NCI-H1105 treated with DMSO at 0.1 percent for 48 hours (cell line): ENCODE measurements around the gene FNDC1.

Experiments used
- DNase-seq: peaks from one replicate; lab custom pipeline; 2025; lab: John Stamatoyannopoulos, UW

Gene FNDC1

DNA sequence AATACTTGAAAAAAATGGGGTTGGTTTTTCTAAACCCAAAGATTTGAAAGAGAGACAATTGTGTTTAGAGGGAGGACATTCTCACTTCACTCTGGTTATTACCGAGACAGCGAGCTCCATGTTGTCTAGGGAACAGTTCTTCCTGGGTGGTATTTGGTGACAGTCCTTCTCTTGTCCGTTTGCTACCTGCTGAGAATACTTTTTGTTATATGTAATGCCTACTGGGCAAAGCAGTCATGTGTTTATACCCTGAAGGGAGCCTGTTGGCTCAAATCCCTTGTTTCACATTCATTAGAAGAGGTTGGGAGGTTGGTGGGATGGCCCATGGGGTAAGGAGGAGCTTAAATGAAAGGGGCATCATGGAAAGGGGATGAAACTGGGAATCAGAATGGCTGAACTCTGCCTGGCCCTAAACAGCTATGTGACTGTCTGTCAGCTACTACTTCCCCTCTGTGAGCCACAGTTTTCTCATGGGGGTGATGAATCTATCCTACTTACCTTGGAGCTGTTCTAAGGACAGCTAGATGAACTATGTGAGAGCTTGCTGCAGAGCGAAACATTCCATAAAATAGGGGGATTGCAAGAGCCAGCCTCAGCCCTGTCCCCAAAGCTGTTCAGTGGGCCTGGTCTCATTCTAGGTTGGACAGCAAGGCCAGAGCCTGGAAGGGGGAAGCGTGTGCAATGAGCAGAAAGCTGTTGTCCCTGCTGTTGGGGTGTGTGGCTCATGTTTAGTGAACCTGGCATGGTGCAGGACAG lies 43.5 kb downstream of the FNDC1 start:
- no peak for DNase-seq

DNA sequence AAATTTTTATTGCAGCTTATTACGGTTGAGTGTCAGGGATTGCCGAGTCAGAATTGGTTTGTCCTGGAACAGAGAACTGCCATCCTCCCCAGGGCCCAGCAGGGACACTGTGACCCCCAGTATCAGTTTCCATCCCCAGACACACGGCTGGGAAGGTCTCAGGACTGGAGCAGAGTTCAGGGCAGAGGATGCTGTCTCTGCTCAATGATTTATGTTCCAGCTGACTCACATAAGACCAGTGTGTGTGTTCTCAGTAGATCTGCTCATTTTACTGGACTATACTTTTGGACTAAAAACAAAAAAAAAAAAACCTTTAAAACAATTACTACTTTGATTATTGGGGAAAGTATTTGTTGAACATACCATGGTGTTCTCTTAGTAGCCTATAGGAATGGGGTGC lies 44.2 kb downstream of the FNDC1 start:
- DNase-seq: no peak

DNA sequence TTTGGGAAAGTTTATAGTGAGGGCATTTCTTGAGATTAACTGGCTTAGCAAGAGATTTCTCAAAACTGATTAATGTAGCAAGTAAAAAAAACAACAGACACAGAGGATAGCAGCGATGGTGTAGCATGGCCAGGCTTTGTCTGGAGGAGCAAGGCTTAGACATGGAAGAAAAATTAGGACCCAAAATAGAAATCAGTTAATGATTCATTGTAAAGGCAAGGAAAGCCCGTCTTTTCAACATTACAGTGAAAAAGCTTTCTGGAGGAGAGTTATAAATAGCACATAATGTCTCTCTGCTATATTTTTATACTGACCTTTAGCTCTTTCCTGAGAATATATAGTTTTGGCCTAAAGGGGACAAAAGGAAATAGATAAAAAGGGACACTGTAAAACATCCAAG lies 45.1 kb downstream of the FNDC1 start:
- no peak for DNase-seq

DNA sequence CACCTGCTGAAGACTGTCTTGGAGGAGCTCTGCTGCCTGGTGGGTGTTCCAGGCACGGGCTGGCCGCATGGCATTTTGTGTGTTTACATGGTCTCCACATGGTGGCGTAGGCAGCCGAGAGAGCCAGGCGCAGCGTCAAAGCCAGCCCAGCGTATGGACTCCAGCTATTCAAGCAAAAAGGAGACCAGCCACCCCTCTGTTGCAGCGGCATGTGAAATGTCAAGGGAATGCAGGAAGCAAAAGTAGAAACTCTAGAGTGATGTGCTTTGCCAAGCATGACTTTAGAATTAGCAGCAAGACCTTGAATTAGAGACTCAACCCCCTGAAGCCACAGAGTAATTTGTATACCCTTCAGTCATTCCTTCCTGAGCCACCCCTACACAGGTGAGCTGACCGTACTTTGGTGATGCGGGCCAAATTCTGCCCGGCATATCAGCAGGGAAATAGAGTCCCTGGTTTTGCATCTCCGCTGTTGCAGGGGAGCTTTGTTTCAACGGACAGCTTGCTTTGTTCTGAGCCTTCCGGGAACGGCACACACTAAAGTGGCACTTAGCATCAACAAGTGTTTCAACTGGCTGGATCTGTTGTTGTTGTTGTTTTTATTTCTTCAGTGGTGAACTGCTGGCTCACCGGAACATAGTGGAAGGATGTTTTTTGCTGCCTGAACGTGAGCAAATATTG lies 48.5 kb downstream of the FNDC1 start:
- peak; percentile 47 for DNase-seq

DNA sequence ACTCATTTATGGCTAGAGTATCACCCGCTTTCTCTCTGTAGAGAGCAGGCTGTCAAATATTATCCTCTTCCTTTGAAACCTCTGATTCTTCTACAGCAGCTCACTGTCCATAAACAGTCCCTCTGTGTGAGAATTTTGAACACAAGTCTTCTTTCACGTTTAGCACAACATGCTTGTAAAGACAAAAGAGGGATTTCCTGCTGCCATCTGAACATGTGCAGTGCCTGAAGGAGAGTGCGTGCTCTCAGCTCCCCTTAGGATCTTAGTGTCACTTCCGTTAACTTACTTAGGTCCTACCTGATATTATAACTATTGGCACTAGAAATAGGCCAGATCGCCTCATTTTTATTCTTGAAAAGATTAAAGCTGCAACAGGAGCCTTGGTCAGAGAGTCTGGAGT lies 50.9 kb downstream of the FNDC1 start:
- DNase-seq: no peak

DNA sequence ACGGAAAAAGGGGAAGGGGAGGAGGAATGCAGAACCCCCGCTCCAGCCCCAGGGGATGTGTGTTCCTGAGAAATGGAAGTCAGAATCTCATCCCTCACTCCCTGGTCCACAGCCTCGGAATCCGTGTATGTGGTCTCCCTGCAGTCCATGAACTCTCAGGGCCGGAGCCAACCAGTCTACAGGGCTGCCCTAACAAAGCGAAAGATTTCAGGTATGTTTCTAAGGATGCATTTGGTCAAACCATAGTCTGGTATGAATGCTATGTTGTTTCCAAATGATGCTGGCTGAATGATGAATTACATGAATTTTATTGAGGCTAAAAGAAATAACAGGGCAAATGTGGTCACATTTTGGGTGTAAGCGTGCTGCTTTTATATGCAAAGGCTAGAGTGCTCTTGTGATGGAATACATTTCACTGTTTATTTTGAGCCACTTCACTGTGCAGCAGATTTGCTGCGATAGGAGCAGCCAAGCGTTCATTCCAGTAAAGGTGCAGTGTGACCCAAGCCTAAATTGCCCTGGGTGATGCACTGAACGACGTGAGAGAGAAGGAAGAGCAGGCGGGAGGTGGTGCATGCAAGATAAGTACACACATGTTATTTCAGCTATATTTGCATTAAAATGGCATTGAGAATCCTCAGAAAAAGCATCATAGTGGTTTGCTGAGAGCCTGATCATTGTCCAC lies 52.4 kb downstream of the FNDC1 start:
- DNase-seq: no peak

DNA sequence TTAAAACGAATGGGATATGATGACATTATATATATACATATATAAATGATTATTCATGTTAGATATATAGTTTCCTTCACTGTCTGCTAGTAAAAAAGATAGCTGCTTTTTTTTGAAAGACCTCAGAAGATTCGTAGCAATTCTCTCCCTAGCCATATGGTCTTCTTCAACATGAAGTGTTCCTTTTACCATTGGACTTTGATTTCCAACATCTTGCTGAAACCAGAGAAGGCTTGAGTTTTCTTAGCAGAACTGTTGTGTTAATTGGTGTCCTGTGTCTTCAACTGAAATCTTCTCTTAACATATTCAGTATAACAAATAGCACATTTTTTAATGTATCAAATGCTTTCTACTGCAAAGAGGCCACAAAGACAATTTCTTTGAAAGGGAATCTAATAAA lies 55.3 kb downstream of the FNDC1 start:
- DNase-seq: no peak

DNA sequence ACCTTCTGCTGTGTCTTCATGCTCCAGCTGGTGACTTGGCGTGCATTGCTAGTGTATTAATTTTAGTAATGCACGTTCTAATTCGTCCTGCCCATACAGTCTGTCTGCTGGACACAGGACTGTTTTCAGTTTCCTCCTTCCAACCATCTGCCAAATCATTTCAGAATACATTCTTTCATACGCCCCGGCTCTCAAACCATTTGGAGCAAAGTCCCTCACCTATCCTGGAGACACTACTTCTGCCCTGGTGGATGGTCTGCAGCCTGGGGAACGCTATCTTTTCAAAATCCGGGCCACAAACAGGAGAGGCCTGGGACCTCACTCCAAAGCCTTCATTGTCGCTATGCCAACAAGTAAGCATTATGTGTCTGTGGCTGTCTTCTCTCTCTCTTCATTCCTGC lies 60.5 kb downstream of the FNDC1 start:
- no peak for DNase-seq

DNA sequence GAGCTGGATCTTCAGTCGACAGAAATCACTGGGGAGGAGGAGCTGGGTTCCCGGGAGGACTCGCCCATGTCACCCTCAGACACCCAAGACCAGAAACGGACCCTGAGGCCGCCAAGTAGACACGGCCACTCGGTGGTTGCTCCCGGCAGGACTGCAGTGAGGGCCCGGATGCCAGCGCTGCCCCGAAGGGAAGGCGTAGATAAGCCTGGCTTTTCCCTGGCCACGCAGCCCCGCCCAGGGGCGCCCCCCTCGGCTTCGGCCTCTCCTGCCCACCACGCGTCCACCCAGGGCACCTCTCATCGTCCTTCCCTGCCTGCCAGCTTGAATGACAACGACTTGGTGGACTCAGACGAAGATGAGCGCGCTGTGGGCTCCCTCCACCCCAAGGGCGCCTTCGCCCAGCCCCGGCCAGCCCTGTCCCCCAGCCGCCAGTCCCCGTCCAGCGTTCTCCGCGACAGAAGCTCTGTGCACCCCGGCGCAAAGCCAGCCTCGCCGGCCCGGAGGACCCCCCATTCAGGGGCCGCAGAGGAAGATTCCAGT lies 63.0 kb downstream of the FNDC1 start:
- DNase-seq: no peak

DNA sequence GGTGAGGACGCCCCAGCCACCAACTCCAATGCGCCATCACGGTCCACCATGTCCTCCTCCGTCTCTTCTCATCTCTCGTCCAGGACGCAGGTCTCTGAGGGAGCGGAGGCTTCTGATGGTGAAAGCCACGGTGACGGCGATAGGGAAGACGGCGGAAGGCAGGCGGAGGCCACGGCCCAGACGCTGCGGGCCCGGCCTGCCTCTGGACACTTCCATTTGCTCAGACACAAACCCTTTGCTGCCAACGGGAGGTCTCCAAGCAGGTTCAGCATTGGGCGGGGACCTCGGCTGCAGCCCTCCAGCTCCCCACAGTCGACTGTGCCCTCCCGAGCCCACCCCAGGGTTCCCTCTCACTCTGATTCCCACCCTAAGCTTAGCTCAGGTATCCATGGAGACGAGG lies 63.6 kb downstream of the FNDC1 start:
- DNase-seq: no peak

DNA sequence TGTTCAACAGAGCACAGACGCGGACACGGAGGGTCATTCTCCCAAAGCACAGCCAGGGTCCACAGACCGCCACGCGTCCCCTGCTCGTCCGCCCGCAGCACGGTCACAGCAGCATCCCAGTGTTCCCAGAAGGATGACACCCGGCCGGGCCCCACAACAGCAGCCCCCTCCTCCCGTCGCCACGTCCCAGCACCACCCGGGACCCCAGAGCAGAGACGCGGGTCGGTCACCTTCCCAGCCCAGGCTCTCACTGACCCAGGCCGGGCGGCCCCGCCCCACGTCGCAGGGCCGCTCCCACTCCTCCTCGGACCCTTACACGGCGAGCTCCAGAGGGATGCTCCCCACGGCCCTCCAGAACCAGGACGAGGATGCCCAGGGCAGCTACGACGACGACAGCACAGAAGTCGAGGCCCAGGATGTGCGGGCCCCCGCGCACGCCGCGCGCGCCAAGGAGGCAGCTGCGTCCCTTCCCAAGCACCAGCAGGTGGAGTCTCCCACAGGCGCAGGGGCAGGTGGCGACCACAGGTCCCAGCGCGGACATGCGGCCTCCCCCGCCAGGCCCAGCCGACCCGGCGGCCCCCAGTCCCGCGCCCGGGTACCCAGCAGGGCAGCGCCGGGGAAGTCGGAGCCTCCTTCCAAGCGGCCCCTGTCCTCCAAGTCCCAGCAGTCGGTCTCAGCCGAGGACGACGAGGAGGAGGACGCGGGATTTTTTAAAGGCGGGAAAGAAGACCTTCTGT lies 64.3 kb downstream of the FNDC1 start:
- DNase-seq: no peak

DNA sequence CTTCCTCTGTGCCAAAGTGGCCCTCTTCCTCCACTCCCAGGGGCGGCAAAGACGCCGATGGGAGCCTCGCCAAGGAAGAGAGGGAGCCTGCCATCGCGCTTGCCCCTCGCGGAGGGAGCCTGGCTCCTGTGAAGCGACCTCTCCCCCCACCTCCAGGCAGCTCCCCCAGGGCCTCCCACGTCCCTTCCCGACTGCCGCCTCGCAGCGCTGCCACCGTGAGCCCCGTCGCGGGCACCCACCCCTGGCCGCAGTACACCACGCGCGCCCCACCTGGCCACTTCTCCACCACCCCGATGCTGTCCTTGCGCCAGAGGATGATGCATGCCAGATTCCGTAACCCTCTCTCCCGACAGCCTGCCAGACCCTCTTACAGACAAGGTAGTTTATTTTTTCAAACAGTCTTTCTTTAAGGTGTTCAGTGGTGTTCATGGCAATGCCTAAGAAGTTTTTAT lies 64.9 kb downstream of the FNDC1 start:
- no peak for DNase-seq

DNA sequence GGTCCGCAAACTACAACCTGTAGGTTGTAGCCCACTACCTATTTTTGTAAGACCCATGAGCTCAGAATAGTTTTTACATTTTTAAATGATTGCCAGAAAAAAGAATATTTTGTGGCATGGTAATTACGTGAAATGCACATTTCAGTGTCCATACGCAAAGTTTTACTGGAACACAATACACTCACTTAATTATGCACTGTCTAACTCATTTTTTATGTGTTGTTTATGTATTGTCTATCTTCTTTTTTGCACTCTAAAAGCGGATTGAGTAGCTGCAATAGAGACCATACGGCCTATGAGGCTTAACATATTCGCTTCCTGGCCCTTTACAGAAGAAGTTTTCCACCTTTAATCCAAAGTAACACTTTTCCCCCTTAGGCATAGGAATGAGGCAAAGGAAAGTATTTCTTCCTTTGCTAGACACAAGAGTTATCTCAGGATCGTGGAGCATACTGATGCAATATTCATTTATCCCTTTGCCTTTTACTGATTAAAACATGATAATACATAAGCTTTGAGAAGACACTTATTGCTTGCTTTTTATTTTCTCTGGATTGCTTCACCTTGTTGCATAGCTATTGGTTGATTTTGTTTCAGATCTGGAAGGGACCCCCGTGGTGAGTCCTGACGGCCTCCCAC lies 69.8 kb downstream of the FNDC1 start:
- no peak for DNase-seq

DNA sequence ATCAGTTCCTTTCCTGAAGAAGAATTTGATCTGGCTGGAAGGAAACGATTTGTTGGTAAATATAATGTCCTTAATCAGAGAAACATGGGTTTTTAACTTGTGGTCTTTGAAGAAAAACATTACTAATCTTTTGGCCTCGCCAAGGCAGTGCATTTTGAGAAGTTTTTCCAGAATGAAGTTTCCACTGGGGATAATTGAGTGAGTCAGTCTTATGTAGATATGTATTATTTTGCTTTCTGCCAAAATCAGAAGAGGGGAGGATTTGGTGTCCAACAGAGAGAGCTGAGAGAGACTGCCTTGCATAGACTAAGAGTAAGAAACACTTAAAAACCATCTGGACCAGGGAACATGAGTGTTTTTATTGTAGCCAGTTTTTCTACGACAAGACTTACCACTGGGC lies 79.9 kb downstream of the FNDC1 start:
- DNase-seq: no peak

DNA sequence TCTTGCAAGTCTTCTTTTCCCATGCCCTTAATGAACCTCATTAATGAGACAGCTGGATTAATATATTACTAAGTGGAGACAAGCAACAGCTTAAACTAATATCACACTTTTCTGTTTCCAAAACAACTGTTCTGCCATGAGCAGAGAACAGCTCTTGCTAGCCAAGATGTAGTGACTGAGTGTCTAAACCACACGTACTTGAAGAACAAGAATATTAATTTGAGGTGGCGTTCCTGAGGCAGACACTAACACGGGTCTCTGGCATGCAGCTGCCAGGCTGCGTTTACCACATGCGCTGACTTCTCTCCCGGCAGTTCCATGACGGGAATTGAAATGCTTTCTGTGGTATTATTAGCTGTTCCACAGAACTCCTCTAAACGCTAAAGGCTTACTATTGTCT lies 80.6 kb downstream of the FNDC1 start:
- no peak for DNase-seq

DNA sequence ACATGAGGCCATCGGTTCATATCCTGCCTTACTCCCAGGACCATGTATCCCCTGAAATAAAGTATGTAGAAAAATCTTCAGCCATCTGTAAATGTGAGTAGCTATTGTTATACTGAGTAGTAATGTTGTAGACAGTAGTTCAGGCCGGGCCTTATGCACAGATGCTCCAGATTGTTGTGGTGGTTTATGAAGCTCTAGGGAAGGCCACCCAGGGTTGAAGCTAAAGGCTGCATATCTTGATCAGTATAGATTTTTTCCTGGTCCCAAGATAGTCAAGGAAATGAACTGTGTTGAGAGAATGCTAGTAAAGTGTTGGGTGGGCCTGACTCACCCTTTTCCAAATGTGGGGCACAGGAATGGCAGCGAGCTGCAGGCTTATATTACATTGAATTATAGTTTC lies 81.4 kb downstream of the FNDC1 start:
- no peak for DNase-seq

DNA sequence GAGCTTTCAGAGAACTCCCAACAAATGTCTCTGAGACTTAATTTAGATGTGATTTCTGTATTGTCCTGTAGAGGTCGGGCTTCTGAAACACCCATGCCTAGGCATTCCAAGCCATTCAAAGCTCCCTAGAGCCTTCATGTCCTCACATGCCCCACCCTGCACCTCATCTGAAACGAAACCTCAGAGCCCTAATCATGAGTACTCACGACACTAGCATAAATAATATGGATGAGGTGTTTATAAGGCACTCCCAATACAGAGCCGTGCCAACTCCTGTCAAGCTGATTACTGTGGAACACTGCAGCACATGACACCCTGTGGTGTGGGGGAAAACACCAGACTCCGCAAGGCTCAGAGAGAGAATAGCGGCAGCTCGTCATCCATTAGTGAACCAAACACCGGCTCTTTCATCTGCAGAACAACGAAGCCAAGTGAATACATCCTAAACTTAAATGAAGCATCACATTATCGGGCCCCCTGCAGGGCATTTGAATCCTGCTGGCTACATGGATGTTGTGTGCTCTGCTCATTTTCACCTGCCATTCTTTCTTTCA lies 83.8 kb downstream of the FNDC1 start:
- peak; percentile 99 for DNase-seq

DNA sequence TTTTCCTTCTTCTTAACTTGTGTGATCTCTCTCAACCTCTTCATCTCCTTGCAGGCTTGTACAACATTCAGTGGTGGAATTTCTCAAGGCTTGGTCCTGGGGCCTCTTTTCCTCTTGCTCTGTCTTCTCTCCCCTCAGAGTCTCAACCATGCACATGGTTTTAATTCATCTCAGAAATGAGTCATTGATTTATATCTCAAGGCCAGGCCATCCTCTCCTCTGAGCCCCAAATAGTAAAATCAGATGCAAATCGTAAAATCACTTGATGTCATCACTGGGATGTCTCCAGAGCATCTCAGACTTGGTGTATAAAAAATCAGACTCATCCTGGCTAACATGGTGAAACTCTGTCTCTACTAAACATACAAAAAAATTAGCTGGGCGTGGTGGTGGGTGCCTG lies 85.0 kb downstream of the FNDC1 start:
- no peak for DNase-seq

DNA sequence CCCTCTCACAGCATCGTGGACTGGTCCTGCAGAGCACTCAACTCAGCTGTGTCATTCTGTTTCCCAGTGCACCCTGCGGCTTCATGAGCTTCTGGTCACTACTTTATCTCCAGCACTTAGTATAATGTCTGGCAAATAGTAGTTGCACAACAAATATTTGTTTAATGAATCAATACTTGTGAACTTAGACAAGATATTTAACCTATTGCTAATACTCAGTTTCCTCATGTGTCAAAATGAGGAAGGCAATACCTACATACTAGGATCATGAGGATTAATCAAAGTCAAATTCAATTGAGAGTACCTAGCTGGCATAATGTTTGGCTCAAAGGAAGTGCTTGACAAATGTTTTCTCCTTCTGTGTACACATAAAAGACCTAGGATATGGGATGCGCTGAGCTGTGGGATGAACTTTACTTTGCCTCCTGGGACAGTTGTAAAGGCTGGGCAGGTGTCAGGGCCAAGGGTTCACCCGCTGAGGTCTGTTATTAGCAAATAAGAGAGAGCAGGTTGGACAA lies 86.3 kb downstream of the FNDC1 start:
- no peak for DNase-seq

DNA sequence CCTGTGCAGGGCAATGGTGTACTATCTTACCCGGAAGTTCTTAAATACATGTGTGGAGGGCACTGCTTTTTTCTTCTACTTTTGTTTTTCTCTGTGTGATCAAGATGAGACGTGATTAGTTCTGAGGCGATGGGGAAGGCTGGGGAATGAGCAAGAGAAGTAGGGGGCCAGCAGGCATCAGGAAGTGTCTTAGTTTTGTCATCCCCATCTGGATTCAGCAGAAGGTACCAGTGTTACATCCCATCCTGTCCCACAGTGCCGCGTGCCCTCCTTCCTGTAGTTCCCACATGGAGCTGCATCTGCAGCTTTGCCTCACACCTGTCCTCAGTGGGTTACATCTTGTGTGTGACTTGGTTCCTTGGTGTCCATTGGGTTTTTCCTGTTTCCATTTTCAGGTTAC lies 86.9 kb downstream of the FNDC1 start:
- no peak for DNase-seq

DNA sequence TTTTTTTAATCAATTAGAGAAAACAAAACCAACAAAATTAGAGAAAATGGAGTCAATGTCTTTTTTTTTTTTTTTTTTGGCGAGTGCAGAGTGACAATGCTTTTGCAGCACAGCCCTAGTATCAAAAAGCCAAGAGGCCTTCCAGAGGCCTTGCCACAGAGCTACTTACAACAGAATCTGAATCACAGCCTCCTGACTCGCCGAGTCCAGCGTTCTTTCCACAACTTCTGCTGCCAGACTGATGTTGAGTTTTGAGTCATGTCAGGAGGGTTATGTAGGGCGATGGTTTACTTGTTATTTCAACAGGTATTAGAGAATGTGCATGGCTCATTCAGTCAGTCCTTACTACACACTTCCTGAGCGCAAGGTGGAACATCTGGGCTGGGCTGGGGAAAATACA lies 88.6 kb downstream of the FNDC1 start:
- no peak for DNase-seq
